BE2C (cell line): ENCODE results near the gene CCDC6.
A peak's percentile ranks its signal among the peaks of the same experiment; 100 is the strongest.

Source experiments
- DNase-seq: peaks from one replicate; pipeline ENCODE4 v3.0.0-alpha.2; 2020
- H3K27me3 ChIP-seq: fragments of 250-450 bp; sonication (Bioruptor Pico); 2 replicates; pipeline ENCODE4 v1.5.1; 2020; ENCODE audit warnings: mild to moderate bottlenecking
- H3K36me3 ChIP-seq: fragments of 250-450 bp; sonication (Bioruptor Pico); 2 replicates; pipeline ENCODE4 v1.5.1; 2020; ENCODE audit warnings: mild to moderate bottlenecking
- H3K4me1 ChIP-seq: fragments of 250-450 bp; sonication (Bioruptor Pico); 2 replicates; pipeline ENCODE4 v1.5.1; 2020
- H3K4me3 ChIP-seq: 2 replicates; pipeline ENCODE4 v1.5.1; 2011; ENCODE audit warnings: low read depth, low read length
- H3K9me3 ChIP-seq: fragments of 250-450 bp; sonication (Bioruptor Pico); 2 replicates; pipeline ENCODE4 v1.5.1; 2020
- CTCF ChIP-seq: IDR thresholded peaks from 2 replicates; pipeline ENCODE4 v1.5.1; 2012; ENCODE audit warnings: mild to moderate bottlenecking, low read depth, low read length

Gene CCDC6

GRCh38 chr10:59838085-59838789 is 68.1 kb downstream of the CCDC6 start:
- Histone ChIP-seq H3K4me3 (no peak overlapping the region), H3K9me3 (no peaks in the 10 kb centered on the region), H3K4me1 (no peaks in the 10 kb centered on the region; the same call in 1 of the 2 replicates), H3K36me3 (no peaks in the 10 kb centered on the region), H3K27me3 (no peaks in the 10 kb centered on the region)
- no peak for DNase-seq
- no peak for TF ChIP-seq CTCF

- no peak for DNase-seq
- H3K4me1 ChIP-seq = no peaks in the 10 kb centered on the region; the same call in 1 of the 2 replicates
- TF ChIP-seq CTCF = no peak
Observed at GRCh38 chr10:59833810-59834209, 72.5 kb downstream of the CCDC6 start.

GRCh38 chr10:59832506-59832905 is 73.8 kb downstream of the CCDC6 start:
- no peaks in the 10 kb centered on the region for H3K4me1 ChIP-seq
- no peak for TF ChIP-seq CTCF

More at GRCh38 chr10:59833810-59834209, 72.5 kb downstream of the CCDC6 start:
- peaks cover 6% of the 10 kb centered on the region; the same call in 1 of the 2 replicates for H3K36me3 ChIP-seq
- H3K9me3 ChIP-seq = no peaks in the 10 kb centered on the region
- H3K27me3 ChIP-seq = no peaks in the 10 kb centered on the region
- no peak overlapping the region for H3K4me3 ChIP-seq

GRCh38 chr10:59831658-59832503 is 74.5 kb downstream of the CCDC6 start:
- Histone ChIP-seq H3K4me3 (no peak overlapping the region), H3K4me1 (no peaks in the 10 kb centered on the region), H3K36me3 (peaks cover 6% of the 10 kb centered on the region; the same call in 1 of the 2 replicates), H3K27me3 (no peaks in the 10 kb centered on the region), H3K9me3 (no peaks in the 10 kb centered on the region)
- DNase-seq = no peak
- TF ChIP-seq CTCF = no peak

More at GRCh38 chr10:59832506-59832905, 73.8 kb downstream of the CCDC6 start:
- Histone ChIP-seq H3K27me3 (no peaks in the 10 kb centered on the region), H3K36me3 (peaks cover 6% of the 10 kb centered on the region; the same call in 1 of the 2 replicates), H3K4me3 (no peak overlapping the region), H3K9me3 (no peaks in the 10 kb centered on the region)
- DNase-seq = no peak

GRCh38 chr10:59830601-59831259 is 75.6 kb downstream of the CCDC6 start:
- Histone ChIP-seq H3K36me3 (peaks cover 6% of the 10 kb centered on the region; the same call in 1 of the 2 replicates), H3K27me3 (no peaks in the 10 kb centered on the region), H3K4me1 (no peaks in the 10 kb centered on the region), H3K9me3 (no peaks in the 10 kb centered on the region), H3K4me3 (no peak overlapping the region)
- peak; percentile 91 for TF ChIP-seq CTCF
- DNase-seq = peak; percentile 67
